Upper lobe of right lung (tissue), 1 donor: Measurements from ENCODE around the gene GALM. TPM values are rescaled to one million over a fixed set of nuclear protein-coding genes. Genes with fewer than 3 reads are reported as not detected.

Source experiments
- ATAC-seq: fragments of 200-7000 bp; cut with Tn5 transposase; one replicate; pipeline ENCODE4 v1.9.1; 2020; ENCODE audit warnings: mild to moderate bottlenecking, moderate library complexity
- DNase-seq: peaks from one replicate; pipeline ENCODE4 v3.0.0-alpha.2; 2020
- H3K27ac ChIP-seq: fragments of 200-600 bp; one replicate; pipeline ENCODE4 v1.8.0; 2022
- H3K27me3 ChIP-seq: fragments of 200-600 bp; one replicate; pipeline ENCODE4 v1.8.0; 2022; ENCODE audit warnings: mild to moderate bottlenecking
- H3K36me3 ChIP-seq: fragments of 200-600 bp; one replicate; pipeline ENCODE4 v1.8.0; 2022
- H3K4me1 ChIP-seq: fragments of 200-600 bp; one replicate; pipeline ENCODE4 v1.8.0; 2022
- H3K4me3 ChIP-seq: fragments of 200-600 bp; one replicate; pipeline ENCODE4 v1.8.0; 2022; ENCODE audit warnings: mild to moderate bottlenecking
- H3K9me3 ChIP-seq: fragments of 200-600 bp; one replicate; pipeline ENCODE4 v1.8.0; 2022
- intact Hi-C: fragments of 100-400 bp; cut with DNase I; formaldehyde crosslinking; loops from one replicate; pipeline ENCODE4 v1.11.0; 2022
- total RNA-seq: library from RNA; stranded (reverse); fragmentation: NEBNext Ultra II Directional; extraction: Animal tissue kit (Norgen Biotek cat#: 25700); gene quantifications from one replicate; pipeline ENCODE4 v1.2.1, GENCODE V29; 2021
- TF ChIP-seq, protein P1 (sequence below): fragments of 200-600 bp; IDR thresholded peaks from one replicate; pipeline ENCODE4 v1.8.0; 2022; ENCODE audit warnings: antibody characterized with exemption
- donor health status: DM: no; HTN: yes; CAD: no; lungs with severe emphysema.

GALM gene
- total RNA-seq, 1 donor from 2014 or later = 14.7 TPM

DNA sequence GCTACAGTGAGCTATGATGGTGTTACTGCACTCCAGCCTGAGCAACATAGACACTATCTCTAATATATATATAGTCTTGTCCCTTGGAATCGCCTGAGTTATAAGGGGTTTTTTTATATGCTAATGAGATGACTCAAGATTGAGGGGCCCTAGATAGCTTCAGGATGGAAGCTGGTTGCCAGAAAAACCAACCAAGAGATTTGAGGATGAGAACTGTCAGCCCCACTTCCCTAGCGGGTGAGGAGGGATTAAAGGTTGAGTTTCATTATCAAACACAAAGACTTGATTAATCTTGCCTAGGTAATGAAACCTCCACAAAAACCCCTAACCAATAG lies 12.6 kb upstream of the GALM start:
- ATAC-seq = no peak
- Histone ChIP-seq H3K9me3 (no peaks in the 10 kb centered on the region), H3K4me3 (no peak overlapping the region), H3K27ac (no peak overlapping the region), H3K36me3 (no peaks in the 10 kb centered on the region), H3K27me3 (no peaks in the 10 kb centered on the region), H3K4me1 (peaks cover 10% of the 10 kb centered on the region)
- intact Hi-C loops = no loop called here
- TF ChIP-seq, protein P1, sequence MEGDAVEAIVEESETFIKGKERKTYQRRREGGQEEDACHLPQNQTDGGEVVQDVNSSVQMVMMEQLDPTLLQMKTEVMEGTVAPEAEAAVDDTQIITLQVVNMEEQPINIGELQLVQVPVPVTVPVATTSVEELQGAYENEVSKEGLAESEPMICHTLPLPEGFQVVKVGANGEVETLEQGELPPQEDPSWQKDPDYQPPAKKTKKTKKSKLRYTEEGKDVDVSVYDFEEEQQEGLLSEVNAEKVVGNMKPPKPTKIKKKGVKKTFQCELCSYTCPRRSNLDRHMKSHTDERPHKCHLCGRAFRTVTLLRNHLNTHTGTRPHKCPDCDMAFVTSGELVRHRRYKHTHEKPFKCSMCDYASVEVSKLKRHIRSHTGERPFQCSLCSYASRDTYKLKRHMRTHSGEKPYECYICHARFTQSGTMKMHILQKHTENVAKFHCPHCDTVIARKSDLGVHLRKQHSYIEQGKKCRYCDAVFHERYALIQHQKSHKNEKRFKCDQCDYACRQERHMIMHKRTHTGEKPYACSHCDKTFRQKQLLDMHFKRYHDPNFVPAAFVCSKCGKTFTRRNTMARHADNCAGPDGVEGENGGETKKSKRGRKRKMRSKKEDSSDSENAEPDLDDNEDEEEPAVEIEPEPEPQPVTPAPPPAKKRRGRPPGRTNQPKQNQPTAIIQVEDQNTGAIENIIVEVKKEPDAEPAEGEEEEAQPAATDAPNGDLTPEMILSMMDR = no peak
- DNase-seq = no peak

DNA sequence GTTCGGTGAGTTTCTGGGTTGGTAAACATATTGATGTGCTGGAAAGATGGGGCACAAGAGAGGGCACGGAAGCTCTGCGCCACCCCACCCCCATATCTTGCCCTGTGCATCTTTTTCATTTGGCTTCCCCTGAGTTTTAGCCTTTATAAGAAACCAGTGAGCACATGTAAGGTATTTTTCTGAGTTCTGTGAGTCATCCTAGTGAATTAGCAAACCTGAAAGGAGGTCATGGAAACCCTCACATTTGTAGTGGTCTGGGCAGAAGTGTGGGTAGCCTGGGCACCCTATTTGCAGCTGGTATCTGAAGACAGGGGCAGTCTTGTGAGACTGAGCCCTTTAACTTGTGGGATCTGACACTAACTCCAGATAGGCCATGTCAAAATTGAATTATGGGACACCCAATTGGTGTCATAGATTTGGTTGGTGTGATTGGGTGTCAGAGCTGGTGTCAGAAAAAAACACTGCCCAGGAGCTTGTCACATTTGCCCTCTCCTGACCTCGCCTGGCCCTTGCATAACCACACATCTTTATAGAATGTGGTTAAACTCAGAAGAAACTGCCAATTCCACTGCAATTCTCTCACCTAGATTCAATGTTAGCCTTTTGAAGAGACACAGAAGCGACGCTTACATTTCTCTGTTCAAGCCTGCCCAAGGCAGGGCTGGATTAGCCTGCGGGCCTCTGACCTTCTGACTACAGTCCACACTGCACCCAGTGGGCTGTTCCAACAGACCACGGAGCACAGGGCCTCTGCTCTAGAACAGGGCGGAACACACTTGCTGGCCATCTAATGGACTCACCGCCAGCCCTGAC lies 12.0 kb upstream of the GALM start:
- intact Hi-C loops = no loop called here
- H3K4me3 ChIP-seq = no peak overlapping the region
- H3K4me1 ChIP-seq = peaks cover 10% of the 10 kb centered on the region
- TF ChIP-seq, protein P1 = no peak
- ATAC-seq (peak; percentile 26), DNase-seq (no peak)
- no peaks in the 10 kb centered on the region for H3K9me3 ChIP-seq
- H3K36me3 ChIP-seq = no peaks in the 10 kb centered on the region
- peak overlapping the region; percentile 17 for H3K27ac ChIP-seq
- H3K27me3 ChIP-seq = no peaks in the 10 kb centered on the region

DNA sequence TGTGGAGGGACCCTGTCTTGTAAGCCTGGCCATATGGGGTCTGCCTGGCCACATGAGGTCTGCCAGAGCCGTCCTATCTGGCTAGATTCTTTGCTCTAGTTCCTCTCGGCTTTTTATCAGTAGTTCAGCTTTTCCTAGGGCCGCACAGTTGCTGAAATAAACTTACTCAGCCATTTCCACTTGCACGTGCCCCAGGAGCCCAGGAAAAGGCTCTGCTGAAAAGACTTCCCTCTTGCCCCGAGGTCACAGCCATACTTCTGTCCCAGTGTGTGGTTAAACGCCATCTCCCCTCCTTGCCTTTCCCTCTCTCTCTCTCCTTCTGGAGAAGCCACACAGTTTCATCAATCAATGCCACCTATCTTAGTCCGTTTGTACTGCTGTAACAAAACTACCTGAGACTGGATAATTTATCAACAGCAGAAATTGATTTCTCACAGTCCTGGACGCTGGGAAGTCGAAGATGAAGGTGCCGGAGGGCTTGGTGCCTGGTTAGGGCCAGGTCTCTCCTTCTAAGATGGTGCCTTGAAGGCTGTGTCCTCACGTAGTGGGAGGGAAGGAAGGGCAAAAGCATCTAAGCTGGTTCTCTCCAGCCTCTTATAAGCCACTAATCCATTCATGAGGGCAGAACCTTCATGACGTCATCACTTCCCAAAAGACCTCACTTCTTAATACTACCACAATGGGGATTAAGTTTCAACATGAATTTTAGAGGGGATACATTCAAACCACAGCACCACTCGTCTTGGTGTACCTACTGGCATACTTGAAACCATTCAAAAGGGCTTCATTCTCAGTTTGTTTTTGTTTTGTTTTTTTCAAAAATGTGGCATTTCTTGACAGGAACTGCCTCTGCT lies 11.2 kb upstream of the GALM start:
- intact Hi-C loops = no loop called here
- Histone ChIP-seq H3K27ac (no peak overlapping the region), H3K9me3 (no peaks in the 10 kb centered on the region), H3K4me1 (peaks cover 10% of the 10 kb centered on the region), H3K36me3 (no peaks in the 10 kb centered on the region), H3K27me3 (no peaks in the 10 kb centered on the region), H3K4me3 (no peak overlapping the region)
- peak; percentile 45 for ATAC-seq
- no peak for DNase-seq
- TF ChIP-seq, protein P1 = no peak

DNA sequence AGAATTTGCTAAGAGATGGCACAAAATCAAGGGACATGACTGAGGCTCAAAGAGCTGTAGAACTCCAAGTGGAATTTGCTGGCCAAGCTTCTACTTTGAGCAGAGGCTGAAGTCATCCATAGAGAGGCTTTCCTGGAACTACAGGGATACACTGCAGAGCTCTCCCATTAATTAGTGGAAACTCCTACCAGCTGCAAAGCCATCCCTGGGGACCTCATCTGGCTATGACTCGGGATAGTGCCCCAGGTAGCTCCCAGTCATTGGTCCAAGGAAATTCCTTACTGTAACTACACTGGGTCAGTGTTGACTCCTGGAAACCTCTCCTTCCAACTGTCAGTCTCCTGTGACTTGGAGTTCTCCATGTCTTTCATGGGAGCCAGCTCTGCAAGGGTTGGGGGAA lies 10.5 kb upstream of the GALM start:
- TF ChIP-seq, protein P1 = no peak
- Histone ChIP-seq H3K9me3 (no peaks in the 10 kb centered on the region), H3K36me3 (no peaks in the 10 kb centered on the region), H3K27ac (no peak overlapping the region), H3K4me1 (peaks cover 10% of the 10 kb centered on the region), H3K4me3 (no peak overlapping the region), H3K27me3 (no peaks in the 10 kb centered on the region)
- intact Hi-C loops = no loop called here
- DNase-seq (no peak), ATAC-seq (no peak)

DNA sequence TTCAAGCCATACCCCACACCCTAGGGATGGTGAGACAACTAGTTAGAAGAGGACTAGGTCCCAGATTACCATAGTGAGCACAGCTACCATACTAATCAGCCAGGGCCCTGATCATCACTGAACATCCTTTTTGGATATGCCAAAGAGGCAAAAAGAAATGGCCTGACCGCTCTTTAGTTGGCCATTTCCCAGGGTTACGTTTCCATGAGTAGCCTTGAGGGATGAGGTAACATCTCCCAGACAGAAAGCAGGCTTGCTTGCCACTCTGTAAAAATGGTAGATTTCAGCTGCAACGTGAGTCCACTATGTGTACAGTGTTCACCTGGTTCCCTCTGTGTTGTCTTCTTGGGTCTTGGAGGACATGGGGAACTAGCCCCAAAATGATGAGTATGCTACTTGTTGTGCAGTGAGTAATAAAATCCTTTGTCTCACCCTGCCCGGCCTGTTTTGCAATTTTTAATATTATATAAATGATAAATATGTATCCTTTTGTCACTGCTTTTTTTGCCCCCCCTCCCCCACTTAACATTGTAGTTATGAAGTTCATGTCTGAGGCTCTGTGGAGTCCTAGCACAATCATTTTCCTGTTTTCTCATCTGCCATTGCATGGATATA lies 8.9 kb upstream of the GALM start:
- ATAC-seq (no peak), DNase-seq (no peak)
- TF ChIP-seq, protein P1 = no peak
- H3K27me3 ChIP-seq = no peaks in the 10 kb centered on the region
- H3K4me1 ChIP-seq = peaks cover 10% of the 10 kb centered on the region
- H3K9me3 ChIP-seq = no peaks in the 10 kb centered on the region
- H3K36me3 ChIP-seq = no peaks in the 10 kb centered on the region
- no peak overlapping the region for H3K27ac ChIP-seq
- H3K4me3 ChIP-seq = no peak overlapping the region
- intact Hi-C loops = no loop called here
